ENCODE data around the gene SERPINA9.
"Not testable (repeated sequence)": the region's sequence is repeated elsewhere in the genome, so short reads cannot be mapped to it uniquely, and the experiment has no call there.

SERPINA9 gene

GRCh38 chr14:94515856-94516255 lies 39.9 kb upstream of the SERPINA9 start:
- Histone ChIP-seq H3K4me3 (ENCODE audit: control insufficient read depth in 1 of 7, extremely low read depth in 1 of 7, insufficient read depth in 4 of 7, low read depth in 2 of 7, low read length in 6 of 7) (no peak overlapping the region), H3K9me3 (ENCODE audit: control extremely low read depth in 1 of 5, control insufficient read depth in 4 of 5, insufficient read depth in 2 of 5, low read depth in 1 of 5, low read length in 4 of 5) (no peaks in the 10 kb centered on the region), H3K36me3 (ENCODE audit: control insufficient read depth in 4 of 4, insufficient read depth in 4 of 4, low read length in 3 of 4) (no peaks in the 10 kb centered on the region), H3K27ac (ENCODE audit: insufficient read depth in 1 of 2, low read depth in 1 of 2, low read length in 2 of 2, poor library complexity in 1 of 2, severe bottlenecking in 2 of 2) (no peak overlapping the region), H3K27me3 (replicated peaks in 2 of 5; ENCODE audit: control insufficient read depth in 4 of 5, insufficient read depth in 5 of 5, low read length in 4 of 5) (peaks cover 0 to 15% (median 2%) of the 10 kb centered on the region in 5 experiments), H3K4me1 (ENCODE audit: control extremely low read depth in 1 of 4, control insufficient read depth in 4 of 4, insufficient read depth in 4 of 4, low read length in 3 of 4) (no peaks in the 10 kb centered on the region)
- ChIA-PET POLR2A (no interaction called here), CTCF (interaction anchor here (0.6 kb wide), 1 partner anchor 30 kb away, joined by 3 read pairs; no protein-coding TSS in a partner anchor)
- no peak for DNase-seq
- 100% methylated on average over 6 of the region's 6 CpGs for WGBS (ENCODE audit: insufficient coverage)

DNA sequence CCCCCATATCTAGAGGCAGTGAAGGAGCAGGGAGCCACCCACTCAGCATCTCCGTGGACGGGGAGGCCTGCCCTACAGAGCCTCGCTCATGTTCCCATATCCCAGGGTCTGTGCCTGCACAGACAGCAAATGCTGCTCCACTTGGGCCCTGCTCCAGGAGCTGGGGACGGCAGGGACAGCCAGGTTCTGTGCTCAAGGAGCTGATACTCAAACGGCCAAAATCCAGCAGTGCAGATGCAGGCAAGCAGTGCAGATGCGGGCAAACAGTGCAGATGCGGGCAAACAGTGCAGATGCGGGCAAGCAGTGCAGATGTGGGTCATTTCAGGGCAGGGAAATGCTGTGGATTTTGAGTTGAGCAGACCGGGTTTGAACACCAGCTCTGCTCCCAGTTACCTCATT lies 39.4 kb upstream of the SERPINA9 start:
- Histone ChIP-seq H3K4me3 (ENCODE audit: control insufficient read depth in 1 of 7, extremely low read depth in 1 of 7, insufficient read depth in 4 of 7, low read depth in 2 of 7, low read length in 6 of 7) (no peak overlapping the region), H3K27ac (ENCODE audit: insufficient read depth in 1 of 2, low read depth in 1 of 2, low read length in 2 of 2, poor library complexity in 1 of 2, severe bottlenecking in 2 of 2) (no peak overlapping the region), H3K9me3 (ENCODE audit: control extremely low read depth in 1 of 5, control insufficient read depth in 4 of 5, insufficient read depth in 2 of 5, low read depth in 1 of 5, low read length in 4 of 5) (no peaks in the 10 kb centered on the region), H3K27me3 (replicated peaks in 2 of 5; ENCODE audit: control insufficient read depth in 4 of 5, insufficient read depth in 5 of 5, low read length in 4 of 5) (peaks cover 0 to 15% (median 2%) of the 10 kb centered on the region in 5 experiments), H3K36me3 (ENCODE audit: control insufficient read depth in 4 of 4, insufficient read depth in 4 of 4, low read length in 3 of 4) (no peaks in the 10 kb centered on the region), H3K4me1 (ENCODE audit: control extremely low read depth in 1 of 4, control insufficient read depth in 4 of 4, insufficient read depth in 4 of 4, low read length in 3 of 4) (no peaks in the 10 kb centered on the region)
- WGBS (ENCODE audit: insufficient coverage), result 94% methylated on average over 9 of the region's 9 CpGs
- DNase-seq, result no peak
- POLR2A ChIA-PET, result no interaction called here
- CTCF ChIA-PET, result interaction anchor here (0.6 kb wide), 1 partner anchor 29 kb away, joined by 3 read pairs; no protein-coding TSS in a partner anchor

GRCh38 chr14:94514351-94514750 lies 38.4 kb upstream of the SERPINA9 start:
- CTCF ChIA-PET, result no interaction called here
- 81% methylated on average over 7 of the region's 7 CpGs for WGBS (ENCODE audit: insufficient coverage)

DNA sequence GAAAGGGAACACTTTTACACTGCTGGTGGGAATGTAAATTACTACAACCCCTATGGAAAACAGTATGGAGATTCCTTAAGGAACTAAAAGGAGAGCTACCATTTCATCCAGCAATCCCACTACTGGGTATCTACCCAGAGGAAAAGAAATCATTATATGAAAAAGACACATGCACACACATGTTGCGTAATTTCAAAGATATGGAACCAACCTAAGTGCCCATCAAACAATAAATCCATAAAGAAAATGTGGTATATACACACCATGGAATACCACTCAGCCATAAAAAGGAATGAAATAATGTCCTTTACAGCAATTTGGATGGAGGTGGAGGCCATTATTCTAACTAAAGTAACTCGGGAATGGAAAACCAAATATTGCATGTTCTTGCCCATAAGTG lies 34.5 kb upstream of the SERPINA9 start:
- H3K4me3 ChIP-seq (ENCODE audit: control insufficient read depth in 1 of 7, extremely low read depth in 1 of 7, insufficient read depth in 4 of 7, low read depth in 2 of 7, low read length in 6 of 7); CTCF ChIA-PET; DNase-seq; H3K27ac ChIP-seq (ENCODE audit: insufficient read depth in 1 of 2, low read depth in 1 of 2, low read length in 2 of 2, poor library complexity in 1 of 2, severe bottlenecking in 2 of 2); H3K9me3 ChIP-seq (ENCODE audit: control extremely low read depth in 1 of 5, control insufficient read depth in 4 of 5, insufficient read depth in 2 of 5, low read depth in 1 of 5, low read length in 4 of 5); H3K27me3 ChIP-seq (replicated peaks in 2 of 5; ENCODE audit: control insufficient read depth in 4 of 5, insufficient read depth in 5 of 5, low read length in 4 of 5); POLR2A ChIA-PET; H3K4me1 ChIP-seq (ENCODE audit: control extremely low read depth in 1 of 4, control insufficient read depth in 4 of 4, insufficient read depth in 4 of 4, low read length in 3 of 4); H3K36me3 ChIP-seq (ENCODE audit: control insufficient read depth in 4 of 4, insufficient read depth in 4 of 4, low read length in 3 of 4): not testable (repeated sequence)
- 100% methylated on average over 1 of the region's 2 CpGs for WGBS (ENCODE audit: insufficient coverage)

More at GRCh38 chr14:94514351-94514750, 38.4 kb upstream of the SERPINA9 start:
- no peak overlapping the region for H3K27ac ChIP-seq (ENCODE audit: insufficient read depth in 1 of 2, low read depth in 1 of 2, low read length in 2 of 2, poor library complexity in 1 of 2, severe bottlenecking in 2 of 2)
- no peak for DNase-seq
- H3K4me1 ChIP-seq (ENCODE audit: control extremely low read depth in 1 of 4, control insufficient read depth in 4 of 4, insufficient read depth in 4 of 4, low read length in 3 of 4), result no peaks in the 10 kb centered on the region
- no peak overlapping the region for H3K4me3 ChIP-seq (ENCODE audit: control insufficient read depth in 1 of 7, extremely low read depth in 1 of 7, insufficient read depth in 4 of 7, low read depth in 2 of 7, low read length in 6 of 7)
- H3K36me3 ChIP-seq (ENCODE audit: control insufficient read depth in 4 of 4, insufficient read depth in 4 of 4, low read length in 3 of 4), result no peaks in the 10 kb centered on the region
- H3K9me3 ChIP-seq (ENCODE audit: control extremely low read depth in 1 of 5, control insufficient read depth in 4 of 5, insufficient read depth in 2 of 5, low read depth in 1 of 5, low read length in 4 of 5), result no peaks in the 10 kb centered on the region
- POLR2A ChIA-PET, result no interaction called here
- peaks cover 0 to 15% (median 2%) of the 10 kb centered on the region in 5 experiments for H3K27me3 ChIP-seq (replicated peaks in 2 of 5; ENCODE audit: control insufficient read depth in 4 of 5, insufficient read depth in 5 of 5, low read length in 4 of 5)

- ChIA-PET POLR2A (no interaction called here), CTCF (no interaction called here)
- DNase-seq, result no peak
- WGBS (ENCODE audit: insufficient coverage), result 78% methylated on average over 3 of the region's 3 CpGs
- Histone ChIP-seq H3K4me1 (ENCODE audit: control extremely low read depth in 1 of 4, control insufficient read depth in 4 of 4, insufficient read depth in 4 of 4, low read length in 3 of 4) (no peaks in the 10 kb centered on the region), H3K36me3 (ENCODE audit: control insufficient read depth in 4 of 4, insufficient read depth in 4 of 4, low read length in 3 of 4) (no peaks in the 10 kb centered on the region), H3K27me3 (replicated peaks in 2 of 5; ENCODE audit: control insufficient read depth in 4 of 5, insufficient read depth in 5 of 5, low read length in 4 of 5) (peaks cover 0 to 2% (median 0%) of the 10 kb centered on the region in 5 experiments), H3K27ac (ENCODE audit: insufficient read depth in 1 of 2, low read depth in 1 of 2, low read length in 2 of 2, poor library complexity in 1 of 2, severe bottlenecking in 2 of 2) (no peak within 1 kb of the TSS), H3K9me3 (ENCODE audit: control extremely low read depth in 1 of 5, control insufficient read depth in 4 of 5, insufficient read depth in 2 of 5, low read depth in 1 of 5, low read length in 4 of 5) (no peaks in the 10 kb centered on the region), H3K4me3 (ENCODE audit: control insufficient read depth in 1 of 7, extremely low read depth in 1 of 7, insufficient read depth in 4 of 7, low read depth in 2 of 7, low read length in 6 of 7) (no peak within 1 kb of the TSS)
Observed at GRCh38 chr14:94509356-94509755, 33.4 kb upstream of the SERPINA9 start, which contains the start of gene SERPINA12. SERPINA12 (minus strand) TSS chr14:94509469; CDS start chr14:94498397, 11,072 bp downstream.

- no peaks in the 10 kb centered on the region for H3K36me3 ChIP-seq (ENCODE audit: control insufficient read depth in 4 of 4, insufficient read depth in 4 of 4, low read length in 3 of 4)
- peaks cover 0 to 2% (median 0%) of the 10 kb centered on the region in 5 experiments for H3K27me3 ChIP-seq (replicated peaks in 2 of 5; ENCODE audit: control insufficient read depth in 4 of 5, insufficient read depth in 5 of 5, low read length in 4 of 5)
- no peak overlapping the region for H3K4me3 ChIP-seq (ENCODE audit: control insufficient read depth in 1 of 7, extremely low read depth in 1 of 7, insufficient read depth in 4 of 7, low read depth in 2 of 7, low read length in 6 of 7)
- whole genome bisulfite sequencing (ENCODE audit: insufficient coverage), result 91% methylated on average over 7 of the region's 8 CpGs
- CTCF ChIA-PET, result no interaction called here
- H3K9me3 ChIP-seq (ENCODE audit: control extremely low read depth in 1 of 5, control insufficient read depth in 4 of 5, insufficient read depth in 2 of 5, low read depth in 1 of 5, low read length in 4 of 5), result no peaks in the 10 kb centered on the region
- H3K27ac ChIP-seq (ENCODE audit: insufficient read depth in 1 of 2, low read depth in 1 of 2, low read length in 2 of 2, poor library complexity in 1 of 2, severe bottlenecking in 2 of 2), result no peak overlapping the region
- POLR2A ChIA-PET, result no interaction called here
- DNase-seq, result no peak
- no peaks in the 10 kb centered on the region for H3K4me1 ChIP-seq (ENCODE audit: control extremely low read depth in 1 of 4, control insufficient read depth in 4 of 4, insufficient read depth in 4 of 4, low read length in 3 of 4)
Observed at GRCh38 chr14:94505641-94506040, 29.6 kb upstream of the SERPINA9 start.

DNA sequence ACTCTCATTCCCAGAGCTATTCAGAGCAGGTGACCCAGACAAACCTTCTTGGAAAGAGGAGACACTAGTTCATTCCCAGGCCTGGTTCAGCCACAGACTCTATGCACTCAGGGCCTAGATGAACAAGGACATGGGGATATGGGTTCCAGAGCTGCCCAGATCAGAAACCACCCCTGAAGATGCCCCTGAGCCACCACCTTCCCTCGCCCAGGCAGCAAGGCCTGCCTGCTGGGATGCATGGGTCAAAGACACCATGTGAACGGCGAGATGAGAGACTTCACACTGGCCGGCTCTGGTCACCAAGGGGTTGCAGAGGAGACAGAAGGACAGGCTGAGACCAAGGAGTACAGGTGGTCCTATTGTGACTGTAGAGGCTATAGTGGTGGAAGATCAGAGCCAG lies 29.2 kb upstream of the SERPINA9 start:
- Histone ChIP-seq H3K9me3 (ENCODE audit: control extremely low read depth in 1 of 5, control insufficient read depth in 4 of 5, insufficient read depth in 2 of 5, low read depth in 1 of 5, low read length in 4 of 5) (no peaks in the 10 kb centered on the region), H3K4me3 (ENCODE audit: control insufficient read depth in 1 of 7, extremely low read depth in 1 of 7, insufficient read depth in 4 of 7, low read depth in 2 of 7, low read length in 6 of 7) (no peak overlapping the region), H3K36me3 (ENCODE audit: control insufficient read depth in 4 of 4, insufficient read depth in 4 of 4, low read length in 3 of 4) (no peaks in the 10 kb centered on the region), H3K4me1 (ENCODE audit: control extremely low read depth in 1 of 4, control insufficient read depth in 4 of 4, insufficient read depth in 4 of 4, low read length in 3 of 4) (no peaks in the 10 kb centered on the region), H3K27ac (ENCODE audit: insufficient read depth in 1 of 2, low read depth in 1 of 2, low read length in 2 of 2, poor library complexity in 1 of 2, severe bottlenecking in 2 of 2) (no peak overlapping the region), H3K27me3 (replicated peaks in 2 of 5; ENCODE audit: control insufficient read depth in 4 of 5, insufficient read depth in 5 of 5, low read length in 4 of 5) (peaks cover 0 to 2% (median 0%) of the 10 kb centered on the region in 5 experiments)
- 93% methylated on average over 4 of the region's 4 CpGs for WGBS (ENCODE audit: insufficient coverage)
- CTCF ChIA-PET, result no interaction called here
- DNase-seq, result no peak
- POLR2A ChIA-PET, result no interaction called here

All from common myeloid progenitor, CD34-positive (primary cell).